HFF-Myc (cell line): Measurements from ENCODE around the gene CEND1.
A peak's percentile ranks its signal among the peaks of the same experiment; 100 is the strongest.

ENCODE experiments used
- DNase-seq: peaks from one replicate; pipeline ENCODE4 v3.0.0-alpha.2; 2011; ENCODE audit warnings: low read depth; ENCODE audit errors: extremely low read depth
- H3K4me3 ChIP-seq: replicated peaks from 2 replicates; pipeline ENCODE4 v1.5.1; 2011; ENCODE audit warnings: low read depth, mild to moderate bottlenecking, control low read depth, low read length
- CTCF ChIP-seq: IDR thresholded peaks from 2 replicates; pipeline ENCODE4 v1.5.1; 2012; ENCODE audit warnings: mild to moderate bottlenecking, low read depth, low read length, control low read depth; ENCODE audit errors: missing control alignments

Gene CEND1

GRCh38 chr11:803770-804598 lies 14.1 kb upstream of the CEND1 start:
- DNase-seq, result no peak
- TF ChIP-seq CTCF, result no peak
- peak overlapping the region; percentile 75 for H3K4me3 ChIP-seq

- DNase-seq, result no peak
- no peak for TF ChIP-seq CTCF
- H3K4me3 ChIP-seq, result peak overlapping the region; percentile 75
Observed at GRCh38 chr11:803467-803742, 13.5 kb upstream of the CEND1 start.

GRCh38 chr11:802693-803466 lies 13.0 kb upstream of the CEND1 start:
- peak overlapping the region; percentile 75 for H3K4me3 ChIP-seq
- TF ChIP-seq CTCF, result no peak
- no peak for DNase-seq

- no peak overlapping the region for H3K4me3 ChIP-seq
- no peak for DNase-seq
- no peak for TF ChIP-seq CTCF
Observed at GRCh38 chr11:802018-802617, 12.2 kb upstream of the CEND1 start.

- no peak for TF ChIP-seq CTCF
- no peak overlapping the region for H3K4me3 ChIP-seq
- DNase-seq, result no peak
Observed at GRCh38 chr11:801097-801780, 11.3 kb upstream of the CEND1 start.

GRCh38 chr11:800473-800872 lies 10.6 kb upstream of the CEND1 start:
- TF ChIP-seq CTCF, result no peak
- no peak for DNase-seq
- H3K4me3 ChIP-seq, result no peak overlapping the region
